Right lobe of liver (tissue), 4 donors: ENCODE measurements around the gene ARAF.

Experiments
- CTCF ChIP-seq, 4 donors: fragments of 200-600 bp in 3 of 4; fragments of 450-650 bp in 1 of 4; IDR thresholded peaks; one replicate each; pipeline versions ENCODE4 v1.5.1 to v1.8.0; 2016 to 2022; ENCODE audit warnings: antibody characterized with exemption in 4 of 4, mild to moderate bottlenecking in 2 of 4
- POLR2A ChIP-seq: fragments of 450-650 bp; IDR thresholded peaks from one replicate; pipeline ENCODE4 v1.6.1; 2017; ENCODE audit warnings: antibody characterized with exemption, mild to moderate bottlenecking
- donor health status: DM: no; HTN: no; CAD: no.
- donor health status: DM: no; HTN: no; CAD: no.
- donor health status: DM: no; HTN: yes; CAD: no.

GRCh38 chrX:47564438-47565085 lies 3.6 kb downstream of the ARAF start:
- TF ChIP-seq POLR2A (no peak), CTCF (IDR thresholded peaks at IDR 0.05) (no peak)
